Peyer's patch (tissue), 4 donors: ENCODE data around the gene CCL23. TPM values are rescaled to one million over a fixed set of nuclear protein-coding genes. Genes with fewer than 3 reads are reported as not detected.

Source experiments
- DNase-seq, 3 donors: peaks; one replicate each; pipeline ENCODE4 v3.0.0-alpha.2; 2017 to 2019
- H3K27ac ChIP-seq, 4 donors: fragments of 200-600 bp; sonication (generic); one replicate each; pipeline ENCODE4 v1.5.1; 2016 to 2019
- H3K27me3 ChIP-seq, 2 donors: fragments of 200-600 bp; sonication (generic); one replicate each; pipeline ENCODE4 v1.5.1; 2019
- H3K36me3 ChIP-seq, 3 donors: fragments of 200-600 bp; sonication (generic); one replicate each; pipeline ENCODE4 v1.5.1; 2016 to 2019
- H3K4me1 ChIP-seq, 4 donors: fragments of 200-600 bp; sonication (generic); one replicate each; pipeline ENCODE4 v1.5.1; 2016 to 2019
- H3K4me3 ChIP-seq, 4 donors: fragments of 200-600 bp; sonication (generic); 1 replicate in 3 of 4; 2 replicates in 1 of 4; pipeline ENCODE4 v1.5.1; 2016 to 2019; ENCODE audit warnings: mild to moderate bottlenecking in 1 of 4
- H3K9me3 ChIP-seq, 4 donors: fragments of 200-600 bp; sonication (generic); one replicate each; pipeline ENCODE4 v1.5.1; 2016 to 2019; ENCODE audit warnings: mild to moderate bottlenecking in 1 of 4
- CTCF ChIP-seq, 6 experiments: fragments of 450-650 bp in 4 of 6; fragments of 200-600 bp in 2 of 6; sonication (generic) in 1 of 6; IDR thresholded peaks; one replicate each; pipeline ENCODE4 v1.5.1; 2017 to 2019; ENCODE audit warnings: antibody characterized with exemption in 6 of 6, mild to moderate bottlenecking in 3 of 6, moderate library complexity in 1 of 6
- POLR2A ChIP-seq, 2 donors: fragments of 450-650 bp; IDR thresholded peaks; one replicate each; pipeline ENCODE4 v1.5.1; 2017; ENCODE audit warnings: antibody characterized with exemption in 2 of 2, mild to moderate bottlenecking in 2 of 2, moderate library complexity in 2 of 2
- total RNA-seq, 4 donors: library from RNA; depleted of rRNA; stranded (reverse); fragments of >200 nt; gene quantifications; one replicate each; pipeline ENCODE4 v1.1.0, GENCODE V29; 2016

CCL23 gene
- total RNA-seq, 4 donors from 2014 or later = 3.6 TPM; not detected in 3

- Histone ChIP-seq H3K27ac (peak overlapping the region in 2 of 4 donors; percentile 87 to 96), H3K9me3 (no peaks in the 10 kb centered on the region), H3K4me1 (peaks cover 0 to 16% (median 0%) of the 10 kb centered on the region in 4 donors), H3K36me3 (peaks cover 0 to 9% (median 0%) of the 10 kb centered on the region in 3 donors), H3K27me3 (no peaks in the 10 kb centered on the region), H3K4me3 (no peak overlapping the region)
- TF ChIP-seq CTCF (IDR thresholded peaks at IDR 0.05) = no peak
- TF ChIP-seq POLR2A (IDR thresholded peaks at IDR 0.05) = no peak
- DNase-seq = no peak
Measured at GRCh38 chr17:36002631-36003030, 15.1 kb downstream of the CCL23 start.

DNA sequence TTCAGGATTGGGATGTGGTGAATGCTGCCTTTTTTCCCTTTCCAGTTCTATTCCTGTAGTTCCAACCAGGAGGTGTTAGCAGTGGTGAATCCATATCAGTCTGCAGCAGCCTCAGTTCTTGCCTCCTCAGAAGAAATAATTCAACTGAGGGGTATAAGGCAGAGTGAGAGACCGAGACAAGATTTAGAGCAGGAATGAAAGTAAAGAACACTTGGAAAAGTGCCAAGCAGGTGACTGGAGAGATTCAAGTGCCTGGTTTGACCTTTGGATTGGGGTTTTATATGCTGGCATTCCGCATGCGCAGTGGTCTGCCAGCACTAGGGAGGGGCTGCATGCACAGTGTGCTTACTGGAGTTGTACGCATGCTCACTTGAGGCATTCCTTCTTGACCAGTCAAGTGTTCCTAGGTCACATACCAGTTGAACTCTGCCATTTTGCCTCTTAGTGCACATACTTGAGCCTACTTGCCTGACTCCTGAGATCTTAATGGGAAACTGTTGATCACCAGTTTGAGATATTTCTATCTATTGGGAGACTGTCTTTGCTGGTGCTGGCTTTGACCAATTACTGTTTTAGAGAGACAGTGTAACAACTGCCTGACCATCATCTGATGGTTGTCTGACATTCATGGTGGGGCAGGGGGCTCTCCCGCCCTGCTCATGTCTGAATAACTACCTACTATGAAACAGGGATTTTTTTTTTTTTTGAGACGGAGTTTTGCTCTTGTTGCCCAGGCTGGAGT is 15.7 kb downstream of the CCL23 start:
- H3K4me3 ChIP-seq = peak overlapping the region in 2 of 4 donors; percentile 55 to 58
- peaks cover 0 to 9% (median 0%) of the 10 kb centered on the region in 3 donors for H3K36me3 ChIP-seq
- H3K4me1 ChIP-seq = peaks cover 0 to 16% (median 0%) of the 10 kb centered on the region in 4 donors
- H3K27ac ChIP-seq = peak overlapping the region in 3 of 4 donors; percentile 63 to 96 (median 87)
- no peaks in the 10 kb centered on the region for H3K27me3 ChIP-seq
- no peaks in the 10 kb centered on the region for H3K9me3 ChIP-seq
- TF ChIP-seq CTCF (IDR thresholded peaks at IDR 0.05) (no peak), POLR2A (IDR thresholded peaks at IDR 0.05) (no peak)
- peak in 2 of 3 donors; percentile 90 for DNase-seq

- H3K4me3 ChIP-seq = peak within 1 kb of the TSS in 3 of 4 donors; percentile 22 to 58 (median 55)
- H3K9me3 ChIP-seq = no peaks in the 10 kb centered on the region
- peaks cover 0 to 16% (median 0%) of the 10 kb centered on the region in 4 donors for H3K4me1 ChIP-seq
- H3K27ac ChIP-seq = peak within 1 kb of the TSS in 3 of 4 donors; percentile 63 to 96 (median 87)
- TF ChIP-seq POLR2A (IDR thresholded peaks at IDR 0.05) = peak; percentile 87 to 93
- peak in 1 of 6 experiments; percentile 15 for TF ChIP-seq CTCF (IDR thresholded peaks at IDR 0.05)
- peak in 2 of 3 donors; percentile 66 to 67 for DNase-seq
- peaks cover 0 to 9% (median 0%) of the 10 kb centered on the region in 3 donors for H3K36me3 ChIP-seq
- H3K27me3 ChIP-seq = no peaks in the 10 kb centered on the region
Measured at GRCh38 chr17:36001110-36001771, 16.5 kb downstream of the CCL23 start, which contains the start of gene CCL15. CCL15 (minus strand) TSS chr17:36001553; CDS start chr17:36001492, 61 bp downstream.

DNA sequence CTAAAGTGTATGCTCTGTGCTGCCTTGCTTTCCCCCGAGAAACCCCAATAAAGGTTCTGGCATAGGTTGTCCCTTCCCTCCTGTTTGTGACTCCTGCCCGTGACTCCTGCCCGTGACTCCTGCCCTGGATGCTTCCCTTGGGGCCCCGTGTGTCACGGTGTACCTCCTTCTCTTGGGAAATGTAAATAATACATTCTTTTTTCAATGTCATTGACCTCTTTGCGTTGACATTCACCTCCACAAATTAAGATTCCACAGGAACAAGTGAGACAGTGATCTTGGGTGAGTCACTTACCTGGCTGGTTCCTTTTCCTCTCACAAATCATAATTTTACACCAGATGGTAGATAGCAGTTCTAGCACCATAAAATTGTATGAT is 17.1 kb downstream of the CCL23 start:
- peak overlapping the region in 3 of 4 donors; percentile 63 to 96 (median 87) for H3K27ac ChIP-seq
- H3K4me3 ChIP-seq = peak overlapping the region in 3 of 4 donors; percentile 22 to 58 (median 55)
- no peaks in the 10 kb centered on the region for H3K27me3 ChIP-seq
- H3K36me3 ChIP-seq = peaks cover 0 to 9% (median 0%) of the 10 kb centered on the region in 3 donors
- peaks cover 0 to 16% (median 0%) of the 10 kb centered on the region in 4 donors for H3K4me1 ChIP-seq
- DNase-seq = peak in 2 of 3 donors; percentile 61
- TF ChIP-seq POLR2A (IDR thresholded peaks at IDR 0.05) = no peak
- no peaks in the 10 kb centered on the region for H3K9me3 ChIP-seq

- no peak for TF ChIP-seq CTCF (IDR thresholded peaks at IDR 0.05)
- no peak for TF ChIP-seq POLR2A (IDR thresholded peaks at IDR 0.05)
- no peak overlapping the region for H3K27ac ChIP-seq
Measured at GRCh38 chr17:35998756-35999155, 19.0 kb downstream of the CCL23 start.

More at GRCh38 chr17:35998756-35999155, 19.0 kb downstream of the CCL23 start:
- Histone ChIP-seq H3K4me3 (no peak overlapping the region), H3K9me3 (no peaks in the 10 kb centered on the region), H3K4me1 (peaks cover 0 to 16% (median 0%) of the 10 kb centered on the region in 4 donors), H3K27me3 (no peaks in the 10 kb centered on the region), H3K36me3 (peaks cover 0 to 9% (median 0%) of the 10 kb centered on the region in 3 donors)
- DNase-seq = no peak
